ENCODE results near the gene ABCA4.
A peak's percentile ranks its signal among the peaks of the same experiment; 100 is the strongest.

Gene ABCA4

DNA sequence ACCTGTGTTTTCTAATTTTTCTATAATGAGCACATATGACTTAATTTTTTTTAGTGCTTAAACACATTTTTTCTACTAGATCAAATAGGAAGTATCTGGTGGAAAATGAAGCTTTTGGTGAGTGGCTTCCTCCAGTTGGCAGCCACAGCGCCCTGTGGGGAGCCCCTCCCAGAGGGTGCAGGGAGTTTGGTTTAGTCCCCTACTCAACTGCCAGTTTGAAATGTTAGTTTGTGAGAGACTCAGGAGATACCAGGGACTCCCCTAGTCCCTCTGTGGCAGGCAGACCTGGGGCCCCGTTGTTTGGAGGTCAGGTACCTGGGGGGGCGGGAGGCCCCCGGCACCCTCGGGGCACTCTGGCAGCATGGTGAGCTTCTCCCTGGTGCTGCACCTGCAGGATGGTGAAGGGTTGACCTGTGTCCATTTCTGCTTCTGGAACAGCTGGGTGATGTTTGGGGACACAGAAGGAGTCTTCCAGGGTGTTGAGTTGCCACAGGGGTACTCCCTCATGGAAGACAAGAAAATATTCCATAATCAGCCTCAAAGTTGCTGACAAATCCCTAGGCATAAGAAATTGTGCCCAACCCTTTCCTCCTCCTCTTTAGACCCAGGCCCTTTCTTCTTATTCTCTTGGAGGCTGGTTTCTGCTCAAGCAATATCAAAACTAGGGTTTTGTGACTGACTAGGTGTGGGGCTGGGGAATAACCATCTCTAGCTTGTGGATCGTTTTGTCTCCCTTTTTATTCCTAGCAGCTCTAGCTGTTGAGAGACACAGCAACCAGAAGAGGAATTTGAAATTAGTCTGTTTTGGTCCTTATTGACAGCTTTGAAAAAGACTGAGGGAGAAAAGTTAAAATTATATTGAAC lies 91.6 kb downstream of the ABCA4 start:
- Histone ChIP-seq H3K4me1 (ENCODE audit: control insufficient read depth, insufficient read depth, low read length) (peaks cover 12% of the 10 kb centered on the region), H3K27me3 (ENCODE audit: control insufficient read depth, insufficient read depth, low read length) (no peaks in the 10 kb centered on the region), H3K4me3 (ENCODE audit: low read length) (no peak overlapping the region), H3K9me3 (replicated peaks; ENCODE audit: low read length) (no peaks in the 10 kb centered on the region), H3K9ac (ENCODE audit: low read depth, low read length) (no peak overlapping the region), H3K4me2 (ENCODE audit: low read length) (no peak overlapping the region), H3K36me3 (ENCODE audit: insufficient read depth, low read length) (no peaks in the 10 kb centered on the region)

DNA sequence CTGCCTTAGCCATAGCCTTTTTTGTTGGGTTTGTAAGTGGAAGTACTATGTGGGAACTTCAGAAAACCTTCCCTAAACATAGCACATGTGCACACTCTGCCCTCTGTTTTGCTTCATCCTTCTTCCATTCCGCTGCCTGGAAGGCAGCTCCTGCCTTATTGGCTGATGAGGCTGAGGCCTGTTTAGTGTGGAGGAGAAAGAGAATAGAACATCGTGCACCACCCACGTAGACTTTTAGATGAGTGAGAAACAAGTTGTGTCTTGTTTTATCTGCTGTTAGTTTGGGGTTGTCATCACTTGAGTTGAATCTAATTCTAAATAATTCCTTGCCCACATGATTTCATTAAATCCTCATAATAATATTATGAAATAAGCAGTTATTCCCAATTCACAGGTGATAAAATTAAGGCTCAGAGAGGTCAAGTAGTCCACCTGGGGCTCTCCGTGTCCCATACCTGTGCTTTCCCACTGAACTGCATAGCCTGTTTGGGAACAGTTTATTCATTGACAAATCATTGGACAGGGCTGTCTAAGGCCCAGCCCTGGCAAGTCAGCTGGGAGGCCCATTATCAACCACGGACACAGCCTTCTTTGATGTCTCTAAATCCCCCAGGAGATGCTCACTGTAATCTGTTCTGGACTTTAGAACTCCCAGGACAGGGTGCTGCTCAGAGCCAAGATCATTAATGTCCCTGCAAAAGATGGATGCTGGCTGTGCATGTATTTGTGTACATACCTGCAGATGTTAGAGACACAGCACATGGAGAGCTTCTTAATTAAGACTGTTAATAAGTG lies 93.0 kb downstream of the ABCA4 start:
- no peaks in the 10 kb centered on the region for H3K9me3 ChIP-seq (replicated peaks; ENCODE audit: low read length)
- H3K4me3 ChIP-seq (ENCODE audit: low read length): no peak overlapping the region
- peaks cover 6% of the 10 kb centered on the region for H3K4me1 ChIP-seq (ENCODE audit: control insufficient read depth, insufficient read depth, low read length)
- H3K9ac ChIP-seq (ENCODE audit: low read depth, low read length): no peak overlapping the region
- no peak overlapping the region for H3K4me2 ChIP-seq (ENCODE audit: low read length)
- no peaks in the 10 kb centered on the region for H3K36me3 ChIP-seq (ENCODE audit: insufficient read depth, low read length)
- no peaks in the 10 kb centered on the region for H3K27me3 ChIP-seq (ENCODE audit: control insufficient read depth, insufficient read depth, low read length)

- Histone ChIP-seq H3K4me1 (ENCODE audit: control insufficient read depth, insufficient read depth, low read length) (peaks cover 16% of the 10 kb centered on the region), H3K36me3 (ENCODE audit: insufficient read depth, low read length) (no peaks in the 10 kb centered on the region), H3K9ac (ENCODE audit: low read depth, low read length) (no peak overlapping the region), H3K4me3 (ENCODE audit: low read length) (no peak overlapping the region), H3K9me3 (replicated peaks; ENCODE audit: low read length) (no peaks in the 10 kb centered on the region), H3K27me3 (ENCODE audit: control insufficient read depth, insufficient read depth, low read length) (no peaks in the 10 kb centered on the region), H3K4me2 (ENCODE audit: low read length) (no peak overlapping the region)
Observed at GRCh38 chr1:94026619-94027380, 94.1 kb downstream of the ABCA4 start.

- Histone ChIP-seq H3K27me3 (ENCODE audit: control insufficient read depth, insufficient read depth, low read length) (no peaks in the 10 kb centered on the region), H3K9me3 (replicated peaks; ENCODE audit: low read length) (no peaks in the 10 kb centered on the region), H3K4me3 (ENCODE audit: low read length) (no peak overlapping the region), H3K36me3 (ENCODE audit: insufficient read depth, low read length) (no peaks in the 10 kb centered on the region), H3K9ac (ENCODE audit: low read depth, low read length) (no peak overlapping the region), H3K4me1 (ENCODE audit: control insufficient read depth, insufficient read depth, low read length) (peaks cover 27% of the 10 kb centered on the region), H3K4me2 (ENCODE audit: low read length) (peak overlapping the region; percentile 60)
Observed at GRCh38 chr1:94025383-94026340, 95.3 kb downstream of the ABCA4 start.

DNA sequence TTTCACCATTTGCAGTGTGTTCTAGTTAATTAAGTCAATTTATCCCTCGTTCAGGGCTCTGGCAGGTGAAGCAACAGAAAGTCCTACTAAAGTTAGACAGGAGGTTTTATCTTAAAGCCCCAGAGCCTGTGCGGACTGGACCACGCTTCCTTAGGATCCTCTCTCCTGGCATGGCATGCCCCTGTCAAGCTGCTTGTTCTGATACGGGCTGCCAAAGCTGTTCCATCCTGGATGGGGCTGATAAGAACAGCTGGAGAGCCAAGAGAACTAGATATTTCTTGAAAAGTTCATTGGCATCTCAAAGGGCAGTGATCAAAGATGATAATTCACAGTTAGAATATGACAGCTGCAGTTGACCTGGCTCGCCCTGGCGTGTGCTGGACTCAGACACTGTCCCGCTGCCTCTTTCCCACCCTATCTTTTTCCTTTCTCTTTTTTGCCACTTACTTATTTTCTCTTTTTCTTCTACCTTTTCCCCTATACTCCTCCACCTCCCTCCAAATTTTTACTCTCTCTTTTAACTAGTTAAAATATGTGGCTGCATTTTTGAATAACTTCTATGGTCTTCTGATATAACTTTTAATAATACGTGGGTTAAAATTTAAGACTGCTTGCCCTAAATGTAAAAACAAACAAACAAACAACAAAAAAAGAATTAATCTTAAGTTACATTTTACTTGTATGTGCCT lies 96.7 kb downstream of the ABCA4 start:
- no peak overlapping the region for H3K9ac ChIP-seq (ENCODE audit: low read depth, low read length)
- no peaks in the 10 kb centered on the region for H3K9me3 ChIP-seq (replicated peaks; ENCODE audit: low read length)
- no peaks in the 10 kb centered on the region for H3K36me3 ChIP-seq (ENCODE audit: insufficient read depth, low read length)
- H3K4me2 ChIP-seq (ENCODE audit: low read length): no peak overlapping the region
- peaks cover 32% of the 10 kb centered on the region for H3K4me1 ChIP-seq (ENCODE audit: control insufficient read depth, insufficient read depth, low read length)
- H3K4me3 ChIP-seq (ENCODE audit: low read length): no peak overlapping the region
- H3K27me3 ChIP-seq (ENCODE audit: control insufficient read depth, insufficient read depth, low read length): no peaks in the 10 kb centered on the region

- Histone ChIP-seq H3K9me3 (replicated peaks; ENCODE audit: low read length) (no peaks in the 10 kb centered on the region), H3K4me2 (ENCODE audit: low read length) (peak overlapping the region; percentile 18), H3K27me3 (ENCODE audit: control insufficient read depth, insufficient read depth, low read length) (no peaks in the 10 kb centered on the region), H3K9ac (ENCODE audit: low read depth, low read length) (peak overlapping the region; percentile 8), H3K36me3 (ENCODE audit: insufficient read depth, low read length) (no peaks in the 10 kb centered on the region), H3K4me3 (ENCODE audit: low read length) (no peak overlapping the region), H3K4me1 (ENCODE audit: control insufficient read depth, insufficient read depth, low read length) (peaks cover 32% of the 10 kb centered on the region)
Observed at GRCh38 chr1:94022471-94023189, 98.3 kb downstream of the ABCA4 start.

- H3K36me3 ChIP-seq (ENCODE audit: insufficient read depth, low read length): no peaks in the 10 kb centered on the region
- H3K4me2 ChIP-seq (ENCODE audit: low read length): no peak overlapping the region
- H3K9me3 ChIP-seq (replicated peaks; ENCODE audit: low read length): no peaks in the 10 kb centered on the region
- no peaks in the 10 kb centered on the region for H3K27me3 ChIP-seq (ENCODE audit: control insufficient read depth, insufficient read depth, low read length)
- H3K4me3 ChIP-seq (ENCODE audit: low read length): no peak overlapping the region
- peaks cover 34% of the 10 kb centered on the region for H3K4me1 ChIP-seq (ENCODE audit: control insufficient read depth, insufficient read depth, low read length)
- no peak overlapping the region for H3K9ac ChIP-seq (ENCODE audit: low read depth, low read length)
Observed at GRCh38 chr1:94020764-94021579, 100.0 kb downstream of the ABCA4 start.

DNA sequence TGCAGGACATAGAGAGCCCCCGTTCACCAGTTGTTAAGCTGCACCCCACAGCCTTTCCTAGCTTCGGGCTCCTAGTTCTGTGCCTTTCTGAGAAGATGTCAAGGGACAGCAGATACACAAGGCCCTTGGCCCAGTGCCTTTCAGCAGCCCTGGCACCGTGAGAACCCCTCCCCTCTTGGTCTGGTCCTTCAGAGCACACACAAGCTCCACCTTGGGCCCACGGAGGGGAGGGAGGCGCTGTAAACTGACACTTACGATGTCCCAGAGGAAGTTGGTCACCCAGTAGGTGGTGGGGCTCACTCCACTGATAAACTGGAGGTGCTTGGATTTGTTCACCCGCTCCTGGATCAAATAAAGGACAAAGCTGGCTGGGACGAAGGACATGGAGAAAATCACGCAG lies 101.6 kb downstream of the ABCA4 start:
- no peak overlapping the region for H3K4me2 ChIP-seq (ENCODE audit: low read length)

DNA sequence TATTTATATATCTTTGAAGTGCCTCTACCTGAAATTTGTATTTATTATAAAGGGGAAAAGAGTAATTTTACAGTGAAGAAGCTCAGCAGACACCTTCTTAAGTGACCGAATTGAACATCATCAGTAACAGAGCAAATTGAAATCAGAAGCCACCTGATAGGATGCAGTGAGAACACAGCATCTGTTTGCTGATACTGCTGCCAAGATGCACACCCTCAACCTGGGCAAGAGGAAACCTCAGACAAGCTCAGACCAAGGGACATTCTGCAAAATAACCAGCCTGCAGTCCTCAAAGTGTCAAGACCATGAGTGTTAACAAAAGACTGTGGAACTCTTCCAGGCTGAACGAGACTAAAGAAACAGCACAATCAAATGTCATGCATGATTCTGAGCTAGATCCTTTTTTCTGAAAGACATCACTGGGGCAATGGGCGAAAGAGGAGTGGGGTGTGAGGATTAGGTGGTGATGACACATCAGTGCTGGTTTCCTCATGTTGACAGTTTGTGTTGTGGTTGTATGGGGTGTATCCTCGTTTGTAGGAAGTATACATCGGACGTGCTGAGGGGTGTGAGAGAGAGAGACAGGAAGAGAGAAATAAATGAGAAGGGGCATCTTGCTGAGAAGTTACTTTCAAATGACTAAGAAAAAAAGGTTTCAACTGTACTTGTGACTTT lies 103.7 kb downstream of the ABCA4 start:
- no peaks in the 10 kb centered on the region for H3K9me3 ChIP-seq (replicated peaks; ENCODE audit: low read length)
- H3K9ac ChIP-seq (ENCODE audit: low read depth, low read length): no peak overlapping the region
- H3K4me2 ChIP-seq (ENCODE audit: low read length): no peak overlapping the region
- no peak overlapping the region for H3K4me3 ChIP-seq (ENCODE audit: low read length)
- no peaks in the 10 kb centered on the region for H3K27me3 ChIP-seq (ENCODE audit: control insufficient read depth, insufficient read depth, low read length)
- peaks cover 34% of the 10 kb centered on the region for H3K4me1 ChIP-seq (ENCODE audit: control insufficient read depth, insufficient read depth, low read length)
- H3K36me3 ChIP-seq (ENCODE audit: insufficient read depth, low read length): no peaks in the 10 kb centered on the region

More for the DNA sequence above, 101.6 kb downstream of the ABCA4 start:
- no peak overlapping the region for H3K4me3 ChIP-seq (ENCODE audit: low read length)
- H3K4me1 ChIP-seq (ENCODE audit: control insufficient read depth, insufficient read depth, low read length): peaks cover 42% of the 10 kb centered on the region
- no peaks in the 10 kb centered on the region for H3K9me3 ChIP-seq (replicated peaks; ENCODE audit: low read length)
- no peak overlapping the region for H3K9ac ChIP-seq (ENCODE audit: low read depth, low read length)
- H3K27me3 ChIP-seq (ENCODE audit: control insufficient read depth, insufficient read depth, low read length): no peaks in the 10 kb centered on the region
- no peaks in the 10 kb centered on the region for H3K36me3 ChIP-seq (ENCODE audit: insufficient read depth, low read length)
